ENCODE data around the gene PHKA1.

DNA sequence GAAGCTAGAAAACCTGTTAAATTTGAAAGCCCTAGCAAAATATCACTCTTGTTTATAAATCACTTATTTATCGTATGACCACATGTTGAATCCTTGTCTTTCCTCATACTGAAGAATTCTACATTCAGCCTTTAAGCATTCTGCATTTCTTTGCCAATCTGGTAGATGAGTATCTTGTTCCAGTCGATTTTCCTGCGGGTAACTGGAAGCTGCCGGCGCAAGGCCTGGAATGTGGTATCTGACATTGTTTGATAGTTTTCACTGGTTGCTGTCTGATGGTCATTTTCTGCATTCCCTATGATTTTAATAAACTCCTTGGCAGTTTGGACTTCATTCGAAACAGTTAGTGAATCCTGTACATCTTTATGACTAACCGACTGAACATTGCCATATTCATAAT lies 13.7 kb upstream of the PHKA1 start:
- TF ChIP-seq, protein P1, sequence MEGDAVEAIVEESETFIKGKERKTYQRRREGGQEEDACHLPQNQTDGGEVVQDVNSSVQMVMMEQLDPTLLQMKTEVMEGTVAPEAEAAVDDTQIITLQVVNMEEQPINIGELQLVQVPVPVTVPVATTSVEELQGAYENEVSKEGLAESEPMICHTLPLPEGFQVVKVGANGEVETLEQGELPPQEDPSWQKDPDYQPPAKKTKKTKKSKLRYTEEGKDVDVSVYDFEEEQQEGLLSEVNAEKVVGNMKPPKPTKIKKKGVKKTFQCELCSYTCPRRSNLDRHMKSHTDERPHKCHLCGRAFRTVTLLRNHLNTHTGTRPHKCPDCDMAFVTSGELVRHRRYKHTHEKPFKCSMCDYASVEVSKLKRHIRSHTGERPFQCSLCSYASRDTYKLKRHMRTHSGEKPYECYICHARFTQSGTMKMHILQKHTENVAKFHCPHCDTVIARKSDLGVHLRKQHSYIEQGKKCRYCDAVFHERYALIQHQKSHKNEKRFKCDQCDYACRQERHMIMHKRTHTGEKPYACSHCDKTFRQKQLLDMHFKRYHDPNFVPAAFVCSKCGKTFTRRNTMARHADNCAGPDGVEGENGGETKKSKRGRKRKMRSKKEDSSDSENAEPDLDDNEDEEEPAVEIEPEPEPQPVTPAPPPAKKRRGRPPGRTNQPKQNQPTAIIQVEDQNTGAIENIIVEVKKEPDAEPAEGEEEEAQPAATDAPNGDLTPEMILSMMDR (conservative IDR thresholded peaks at IDR 0.05): no peak
- no peak for TF ChIP-seq EZH2 (IDR thresholded peaks at IDR 0.05; ENCODE audit: low read depth)
